Neural cell (in vitro differentiated cells): ENCODE data around the gene SLC22A5. TPM values are rescaled to one million over a fixed set of nuclear protein-coding genes. Genes with fewer than 3 reads are reported as not detected.

Source experiments
- H2AFZ ChIP-seq: fragments of 200-600, 300-800 bp; sonication (generic), shearing (Covaris generic); 2 replicates; pipeline ENCODE4 v1.6.0; 2014; ENCODE audit warnings: low read depth, mild to moderate bottlenecking, antibody characterized with exemption, low read length, moderate library complexity
- H3F3A ChIP-seq: fragments of 200-600 bp; shearing (Covaris generic); 2 replicates; pipeline ENCODE4 v1.6.1; 2016; ENCODE audit warnings: mild to moderate bottlenecking, moderate library complexity, mixed read lengths, antibody characterized with exemption, low read length; ENCODE audit not compliant: insufficient read depth, poor library complexity, severe bottlenecking
- H3K27ac ChIP-seq: fragments of 200-600, 300-800 bp; sonication (generic), shearing (Covaris generic); 2 replicates; pipeline ENCODE4 v1.5.1; 2014; ENCODE audit warnings: mild to moderate bottlenecking, low read length, moderate library complexity
- H3K27me3 ChIP-seq: fragments of 300-800, 200-600 bp; sonication (generic), shearing (Covaris generic); 2 replicates; pipeline ENCODE4 v1.6.0; 2014; ENCODE audit warnings: mild to moderate bottlenecking, low read depth, low read length, moderate library complexity; ENCODE audit not compliant: insufficient read depth
- H3K36me3 ChIP-seq: fragments of 300-800, 200-600 bp; sonication (generic), shearing (Covaris generic); 2 replicates; pipeline ENCODE4 v1.5.1; 2014; ENCODE audit warnings: mild to moderate bottlenecking, antibody characterized with exemption, low read length, moderate library complexity; ENCODE audit not compliant: insufficient read depth
- H3K4me2 ChIP-seq: fragments of 300-800, 200-600 bp; sonication (generic), shearing (Covaris generic); 2 replicates; pipeline ENCODE4 v1.6.0; 2014; ENCODE audit warnings: mild to moderate bottlenecking, low read length
- H3K4me3 ChIP-seq: fragments of 300-800, 200-600 bp; sonication (generic), shearing (Covaris generic); 2 replicates; pipeline ENCODE4 v1.5.1; 2014; ENCODE audit warnings: mild to moderate bottlenecking, low read length, moderate library complexity
- H3K79me2 ChIP-seq: fragments of 200-600 bp; shearing (Covaris generic); replicated peaks from 2 replicates; pipeline ENCODE4 v1.6.0; 2014; ENCODE audit warnings: mild to moderate bottlenecking, low read length, moderate library complexity; ENCODE audit not compliant: insufficient read depth
- H3K9ac ChIP-seq: fragments of 300-800, 200-600 bp; sonication (generic), shearing (Covaris generic); 2 replicates; pipeline ENCODE4 v1.6.1; 2016; ENCODE audit warnings: mild to moderate bottlenecking, low read length, mixed read lengths
- H3K9me2 ChIP-seq: fragments of 200-600 bp; shearing (Covaris generic); 2 replicates; pipeline ENCODE4 v1.6.1; 2016; ENCODE audit warnings: mild to moderate bottlenecking, low read length, mixed read lengths; ENCODE audit not compliant: insufficient read depth
- H3K9me3 ChIP-seq: fragments of 200-600, 300-800 bp; sonication (generic), shearing (Covaris generic); 2 replicates; pipeline ENCODE4 v1.6.1; 2016; ENCODE audit warnings: mild to moderate bottlenecking, mixed run types, low read length, moderate library complexity, mixed read lengths
- H4K20me1 ChIP-seq: fragments of 200-600 bp; shearing (Covaris generic); 2 replicates; pipeline ENCODE4 v1.6.1; 2016; ENCODE audit warnings: mild to moderate bottlenecking, mixed run types; ENCODE audit not compliant: insufficient read depth
- EP300 ChIP-seq: fragments of 450-650 bp; conservative IDR thresholded peaks from 2 replicates; pipeline ENCODE4 v1.6.1; 2014; ENCODE audit warnings: antibody characterized with exemption, mild to moderate bottlenecking, moderate library complexity; ENCODE audit not compliant: poor library complexity, severe bottlenecking
- EZH2 ChIP-seq: fragments of 200-600, 300-800 bp; shearing (Covaris generic), sonication (generic); IDR thresholded peaks from 2 replicates; pipeline ENCODE4 v1.6.1; 2014; ENCODE audit warnings: antibody characterized with exemption, low read length, borderline replicate concordance, mild to moderate bottlenecking; ENCODE audit not compliant: insufficient read depth, poor library complexity, severe bottlenecking
- MXI1 ChIP-seq: fragments of 450-650 bp; conservative IDR thresholded peaks from 2 replicates; pipeline ENCODE4 v1.6.1; 2014; ENCODE audit warnings: antibody characterized with exemption, mild to moderate bottlenecking; ENCODE audit not compliant: poor library complexity, severe bottlenecking
- POLR2AphosphoS5 ChIP-seq: IDR thresholded peaks from 2 replicates; pipeline ENCODE4 v1.6.1; 2012
- RAD21 ChIP-seq: fragments of 450-650 bp; conservative IDR thresholded peaks from 2 replicates; pipeline ENCODE4 v1.6.1; 2014; ENCODE audit warnings: antibody characterized with exemption, mild to moderate bottlenecking, moderate library complexity
- SMC3 ChIP-seq: fragments of 450-650 bp; conservative IDR thresholded peaks from 2 replicates; pipeline ENCODE4 v1.6.1; 2014; ENCODE audit warnings: antibody characterized with exemption, mild to moderate bottlenecking, moderate library complexity; ENCODE audit not compliant: poor library complexity
- TAF1 ChIP-seq: IDR thresholded peaks from 2 replicates; pipeline ENCODE4 v1.6.1; 2012; ENCODE audit warnings: low read depth
- polyA plus RNA-seq: library from polyadenylated mRNA; depleted of rRNA; stranded (reverse); fragments of >200 nt; gene quantifications from 2 replicates; pipeline ENCODE4 v1.2.3, GENCODE V29; 2014
- TF ChIP-seq, protein P1 (sequence below): IDR thresholded peaks from 2 replicates; pipeline ENCODE4 v1.6.1; 2012; ENCODE audit warnings: borderline replicate concordance
- TF ChIP-seq, protein P2 (sequence below): fragments of 450-650 bp; IDR thresholded peaks from 2 replicates; pipeline ENCODE4 v1.5.1; 2014; ENCODE audit warnings: antibody characterized with exemption, mild to moderate bottlenecking, moderate library complexity; ENCODE audit not compliant: poor library complexity, severe bottlenecking

The SLC22A5 gene
- polyA plus RNA-seq, 1 donor from 2014 or later: 5.5 TPM

GRCh38 chr5:132435447-132435846 is 65.9 kb downstream of the SLC22A5 start:
- no peak overlapping the region for H3K9ac ChIP-seq
- TF ChIP-seq SMC3 (no peak), MXI1 (no peak), EP300 (no peak)
- no peaks in the 10 kb centered on the region for H3K36me3 ChIP-seq
- no peak overlapping the region for H3K4me2 ChIP-seq
- no peaks in the 10 kb centered on the region for H3K9me2 ChIP-seq
- no peaks in the 10 kb centered on the region for H3K9me3 ChIP-seq
- no peak overlapping the region for H2AFZ ChIP-seq
- no peaks in the 10 kb centered on the region for H4K20me1 ChIP-seq
- no peaks in the 10 kb centered on the region for H3K79me2 ChIP-seq
- H3K4me3 ChIP-seq: no peak overlapping the region
- no peaks in the 10 kb centered on the region for H3F3A ChIP-seq
- H3K27me3 ChIP-seq: no peaks in the 10 kb centered on the region
- H3K27ac ChIP-seq: no peak overlapping the region

DNA sequence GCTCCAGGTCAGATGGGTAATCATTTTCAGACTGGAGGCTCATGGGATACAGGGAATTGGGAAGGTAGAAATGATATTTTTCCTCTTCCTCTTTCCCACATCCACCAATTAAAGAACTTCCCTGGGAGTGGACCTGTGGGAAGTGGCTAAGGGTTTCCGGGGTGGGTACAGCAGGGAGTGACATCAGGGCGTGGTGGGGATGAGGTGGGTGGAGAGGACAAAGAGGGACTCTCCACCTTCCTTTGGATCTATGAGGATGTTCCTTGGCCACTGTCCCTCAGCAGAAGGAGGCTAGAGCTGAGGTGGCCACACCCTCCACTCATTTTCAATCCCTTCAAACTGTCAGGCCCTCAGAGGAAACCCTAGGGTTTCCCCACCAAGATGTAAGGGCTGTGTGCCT is 66.4 kb downstream of the SLC22A5 start:
- H2AFZ ChIP-seq: no peak overlapping the region
- H3K36me3 ChIP-seq: no peaks in the 10 kb centered on the region
- no peaks in the 10 kb centered on the region for H3K9me2 ChIP-seq
- H3K27ac ChIP-seq: no peak overlapping the region
- no peaks in the 10 kb centered on the region for H4K20me1 ChIP-seq
- H3K9ac ChIP-seq: no peak overlapping the region
- TF ChIP-seq MXI1: no peak
- no peak for TF ChIP-seq EZH2
- TF ChIP-seq SMC3: no peak
- no peak for TF ChIP-seq RAD21
- TF ChIP-seq, protein P1, sequence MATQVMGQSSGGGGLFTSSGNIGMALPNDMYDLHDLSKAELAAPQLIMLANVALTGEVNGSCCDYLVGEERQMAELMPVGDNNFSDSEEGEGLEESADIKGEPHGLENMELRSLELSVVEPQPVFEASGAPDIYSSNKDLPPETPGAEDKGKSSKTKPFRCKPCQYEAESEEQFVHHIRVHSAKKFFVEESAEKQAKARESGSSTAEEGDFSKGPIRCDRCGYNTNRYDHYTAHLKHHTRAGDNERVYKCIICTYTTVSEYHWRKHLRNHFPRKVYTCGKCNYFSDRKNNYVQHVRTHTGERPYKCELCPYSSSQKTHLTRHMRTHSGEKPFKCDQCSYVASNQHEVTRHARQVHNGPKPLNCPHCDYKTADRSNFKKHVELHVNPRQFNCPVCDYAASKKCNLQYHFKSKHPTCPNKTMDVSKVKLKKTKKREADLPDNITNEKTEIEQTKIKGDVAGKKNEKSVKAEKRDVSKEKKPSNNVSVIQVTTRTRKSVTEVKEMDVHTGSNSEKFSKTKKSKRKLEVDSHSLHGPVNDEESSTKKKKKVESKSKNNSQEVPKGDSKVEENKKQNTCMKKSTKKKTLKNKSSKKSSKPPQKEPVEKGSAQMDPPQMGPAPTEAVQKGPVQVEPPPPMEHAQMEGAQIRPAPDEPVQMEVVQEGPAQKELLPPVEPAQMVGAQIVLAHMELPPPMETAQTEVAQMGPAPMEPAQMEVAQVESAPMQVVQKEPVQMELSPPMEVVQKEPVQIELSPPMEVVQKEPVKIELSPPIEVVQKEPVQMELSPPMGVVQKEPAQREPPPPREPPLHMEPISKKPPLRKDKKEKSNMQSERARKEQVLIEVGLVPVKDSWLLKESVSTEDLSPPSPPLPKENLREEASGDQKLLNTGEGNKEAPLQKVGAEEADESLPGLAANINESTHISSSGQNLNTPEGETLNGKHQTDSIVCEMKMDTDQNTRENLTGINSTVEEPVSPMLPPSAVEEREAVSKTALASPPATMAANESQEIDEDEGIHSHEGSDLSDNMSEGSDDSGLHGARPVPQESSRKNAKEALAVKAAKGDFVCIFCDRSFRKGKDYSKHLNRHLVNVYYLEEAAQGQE: no peak
- TF ChIP-seq EP300: no peak
- TF ChIP-seq POLR2AphosphoS5: no peak
- TF ChIP-seq, protein P2, sequence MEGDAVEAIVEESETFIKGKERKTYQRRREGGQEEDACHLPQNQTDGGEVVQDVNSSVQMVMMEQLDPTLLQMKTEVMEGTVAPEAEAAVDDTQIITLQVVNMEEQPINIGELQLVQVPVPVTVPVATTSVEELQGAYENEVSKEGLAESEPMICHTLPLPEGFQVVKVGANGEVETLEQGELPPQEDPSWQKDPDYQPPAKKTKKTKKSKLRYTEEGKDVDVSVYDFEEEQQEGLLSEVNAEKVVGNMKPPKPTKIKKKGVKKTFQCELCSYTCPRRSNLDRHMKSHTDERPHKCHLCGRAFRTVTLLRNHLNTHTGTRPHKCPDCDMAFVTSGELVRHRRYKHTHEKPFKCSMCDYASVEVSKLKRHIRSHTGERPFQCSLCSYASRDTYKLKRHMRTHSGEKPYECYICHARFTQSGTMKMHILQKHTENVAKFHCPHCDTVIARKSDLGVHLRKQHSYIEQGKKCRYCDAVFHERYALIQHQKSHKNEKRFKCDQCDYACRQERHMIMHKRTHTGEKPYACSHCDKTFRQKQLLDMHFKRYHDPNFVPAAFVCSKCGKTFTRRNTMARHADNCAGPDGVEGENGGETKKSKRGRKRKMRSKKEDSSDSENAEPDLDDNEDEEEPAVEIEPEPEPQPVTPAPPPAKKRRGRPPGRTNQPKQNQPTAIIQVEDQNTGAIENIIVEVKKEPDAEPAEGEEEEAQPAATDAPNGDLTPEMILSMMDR: no peak
- no peak for TF ChIP-seq TAF1
- no peaks in the 10 kb centered on the region for H3K27me3 ChIP-seq
- no peaks in the 10 kb centered on the region for H3F3A ChIP-seq
- no peak overlapping the region for H3K4me2 ChIP-seq
- no peaks in the 10 kb centered on the region for H3K9me3 ChIP-seq
- no peak overlapping the region for H3K4me3 ChIP-seq
- H3K79me2 ChIP-seq: no peaks in the 10 kb centered on the region

DNA sequence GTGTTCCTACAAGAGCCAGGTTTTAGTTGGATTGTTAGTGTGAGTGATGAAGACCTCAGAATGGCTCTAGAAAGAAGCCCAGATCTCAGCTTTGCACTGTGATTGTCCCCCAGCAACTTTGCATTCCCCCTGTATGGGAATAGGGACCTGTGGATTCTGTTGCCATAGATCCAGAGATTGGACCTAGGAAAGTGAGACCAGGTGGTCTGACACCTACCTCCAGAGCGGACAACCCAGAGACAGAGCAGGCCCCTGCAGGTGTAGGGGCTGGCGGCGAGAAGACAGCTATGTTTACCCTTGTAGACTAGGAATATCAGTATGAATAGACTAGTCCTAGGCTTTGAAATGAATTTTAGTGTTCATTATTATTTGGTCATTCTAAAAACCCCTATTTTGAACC is 67.4 kb downstream of the SLC22A5 start:
- H3K27me3 ChIP-seq: no peaks in the 10 kb centered on the region
- H4K20me1 ChIP-seq: no peaks in the 10 kb centered on the region
- no peaks in the 10 kb centered on the region for H3K9me3 ChIP-seq
- H3K36me3 ChIP-seq: no peaks in the 10 kb centered on the region
- H3K9ac ChIP-seq: no peak overlapping the region
- no peak overlapping the region for H3K4me2 ChIP-seq
- H3K9me2 ChIP-seq: no peaks in the 10 kb centered on the region
- H3K4me3 ChIP-seq: no peak overlapping the region
- no peaks in the 10 kb centered on the region for H3F3A ChIP-seq
- H2AFZ ChIP-seq: no peak overlapping the region
- no peaks in the 10 kb centered on the region for H3K79me2 ChIP-seq
- no peak overlapping the region for H3K27ac ChIP-seq
- TF ChIP-seq POLR2AphosphoS5 (no peak), TAF1 (no peak), EP300 (no peak), SMC3 (no peak), EZH2 (no peak), MXI1 (no peak), RAD21 (no peak)
- TF ChIP-seq, protein P2: no peak
- TF ChIP-seq, protein P1: no peak
